ENCODE results near the gene RAB4B. TPM values are rescaled to one million over a fixed set of nuclear protein-coding genes. Genes with fewer than 3 reads are reported as not detected.

RAB4B gene
- total and polyA plus RNA-seq, 5 donors from 2014 or later = 62.2 to 89.3 (median 79.6) TPM

GRCh38 chr19:40754611-40755247 is 23.3 kb upstream of the RAB4B start:
- Histone ChIP-seq H3K27ac (ENCODE audit: insufficient read depth, low read length, poor library complexity, severe bottlenecking) (peak overlapping the region; percentile 52), H3K4me3 (ENCODE audit: low read depth, low read length) (peak overlapping the region; percentile 81), H3K4me1 (ENCODE audit: control insufficient read depth, insufficient read depth, low read length, poor library complexity, severe bottlenecking) (peaks cover 68% of the 10 kb centered on the region), H3K36me3 (ENCODE audit: control insufficient read depth, insufficient read depth, low read length) (peaks cover 30% of the 10 kb centered on the region), H3K9me3 (ENCODE audit: control insufficient read depth in 2 of 2, low read length in 2 of 2) (no peaks in the 10 kb centered on the region), H3K27me3 (ENCODE audit: control insufficient read depth, insufficient read depth, low read length) (no peaks in the 10 kb centered on the region)
- H3K27me3 Mint-ChIP-seq = no peaks in the 10 kb centered on the region
- H3K9me3 Mint-ChIP-seq = no peaks in the 10 kb centered on the region
- peak overlapping the region; percentile 82 to 96 (median 91) for H3K4me3 Mint-ChIP-seq
- peaks cover 14 to 70% (median 38%) of the 10 kb centered on the region in 4 donors for H3K4me1 Mint-ChIP-seq
- ATAC-seq (ENCODE audit: low read depth in 2 of 2) (no peak), DNase-seq (peak in 2 of 3 donors; percentile 8 to 64)
- H3K36me3 Mint-ChIP-seq = peaks cover 27% of the 10 kb centered on the region
- peak overlapping the region; percentile 62 to 96 (median 88) for H3K27ac Mint-ChIP-seq

GRCh38 chr19:40755248-40755624 is 22.8 kb upstream of the RAB4B start:
- DNase-seq (no peak), ATAC-seq (ENCODE audit: low read depth in 2 of 2) (no peak)
- Mint-ChIP-seq H3K27me3 (no peaks in the 10 kb centered on the region), H3K4me1 (peaks cover 16 to 68% (median 36%) of the 10 kb centered on the region in 4 donors), H3K9me3 (no peaks in the 10 kb centered on the region), H3K36me3 (peaks cover 31% of the 10 kb centered on the region), H3K4me3 (peak overlapping the region; percentile 82 to 96 (median 91)), H3K27ac (peak overlapping the region in 2 of 3 donors; percentile 62 to 67)
- Histone ChIP-seq H3K4me3 (ENCODE audit: low read depth, low read length) (peak overlapping the region; percentile 81), H3K4me1 (ENCODE audit: control insufficient read depth, insufficient read depth, low read length, poor library complexity, severe bottlenecking) (peaks cover 63% of the 10 kb centered on the region), H3K9me3 (ENCODE audit: control insufficient read depth in 2 of 2, low read length in 2 of 2) (no peaks in the 10 kb centered on the region), H3K27ac (ENCODE audit: insufficient read depth, low read length, poor library complexity, severe bottlenecking) (peak overlapping the region; percentile 52), H3K27me3 (ENCODE audit: control insufficient read depth, insufficient read depth, low read length) (no peaks in the 10 kb centered on the region), H3K36me3 (ENCODE audit: control insufficient read depth, insufficient read depth, low read length) (peaks cover 35% of the 10 kb centered on the region)

GRCh38 chr19:40755791-40756190 is 22.3 kb upstream of the RAB4B start:
- H3K4me1 Mint-ChIP-seq = peaks cover 16 to 69% (median 35%) of the 10 kb centered on the region in 4 donors

GRCh38 chr19:40756502-40757110 is 21.4 kb upstream of the RAB4B start:
- Histone ChIP-seq H3K4me3 (ENCODE audit: low read depth, low read length) (peak overlapping the region; percentile 4), H3K27me3 (ENCODE audit: control insufficient read depth, insufficient read depth, low read length) (no peaks in the 10 kb centered on the region), H3K27ac (ENCODE audit: insufficient read depth, low read length, poor library complexity, severe bottlenecking) (no peak overlapping the region), H3K4me1 (ENCODE audit: control insufficient read depth, insufficient read depth, low read length, poor library complexity, severe bottlenecking) (peaks cover 57% of the 10 kb centered on the region), H3K36me3 (ENCODE audit: control insufficient read depth, insufficient read depth, low read length) (peaks cover 49% of the 10 kb centered on the region), H3K9me3 (ENCODE audit: control insufficient read depth in 2 of 2, low read length in 2 of 2) (no peaks in the 10 kb centered on the region)
- peak overlapping the region in 2 of 3 donors; percentile 62 to 88 for H3K27ac Mint-ChIP-seq
- H3K9me3 Mint-ChIP-seq = no peaks in the 10 kb centered on the region
- no peak for DNase-seq
- peaks cover 39% of the 10 kb centered on the region for H3K36me3 Mint-ChIP-seq
- no peak for ATAC-seq (ENCODE audit: low read depth in 2 of 2)
- no peaks in the 10 kb centered on the region for H3K27me3 Mint-ChIP-seq
- peak overlapping the region in 3 of 4 donors; percentile 59 to 88 (median 70) for H3K4me3 Mint-ChIP-seq
- H3K4me1 Mint-ChIP-seq = peaks cover 16 to 65% (median 35%) of the 10 kb centered on the region in 4 donors

More at GRCh38 chr19:40755791-40756190, 22.3 kb upstream of the RAB4B start:
- H3K27me3 Mint-ChIP-seq = no peaks in the 10 kb centered on the region
- H3K9me3 ChIP-seq (ENCODE audit: control insufficient read depth in 2 of 2, low read length in 2 of 2) = no peaks in the 10 kb centered on the region
- ATAC-seq (ENCODE audit: low read depth in 2 of 2) = no peak
- H3K9me3 Mint-ChIP-seq = no peaks in the 10 kb centered on the region
- peak overlapping the region; percentile 70 to 91 (median 86) for H3K4me3 Mint-ChIP-seq
- peak overlapping the region; percentile 62 to 80 (median 67) for H3K27ac Mint-ChIP-seq
- H3K4me1 ChIP-seq (ENCODE audit: control insufficient read depth, insufficient read depth, low read length, poor library complexity, severe bottlenecking) = peaks cover 63% of the 10 kb centered on the region
- no peaks in the 10 kb centered on the region for H3K27me3 ChIP-seq (ENCODE audit: control insufficient read depth, insufficient read depth, low read length)
- peaks cover 41% of the 10 kb centered on the region for H3K36me3 ChIP-seq (ENCODE audit: control insufficient read depth, insufficient read depth, low read length)
- H3K4me3 ChIP-seq (ENCODE audit: low read depth, low read length) = peak overlapping the region; percentile 81
- no peak for DNase-seq
- H3K27ac ChIP-seq (ENCODE audit: insufficient read depth, low read length, poor library complexity, severe bottlenecking) = no peak overlapping the region
- H3K36me3 Mint-ChIP-seq = peaks cover 35% of the 10 kb centered on the region

GRCh38 chr19:40758491-40758890 is 19.6 kb upstream of the RAB4B start:
- H3K4me1 ChIP-seq (ENCODE audit: control insufficient read depth, insufficient read depth, low read length, poor library complexity, severe bottlenecking) = peaks cover 38% of the 10 kb centered on the region
- peaks cover 12 to 56% (median 28%) of the 10 kb centered on the region in 4 donors for H3K4me1 Mint-ChIP-seq
- no peak overlapping the region for H3K27ac ChIP-seq (ENCODE audit: insufficient read depth, low read length, poor library complexity, severe bottlenecking)
- peaks cover 49% of the 10 kb centered on the region for H3K36me3 Mint-ChIP-seq
- no peaks in the 10 kb centered on the region for H3K9me3 ChIP-seq (ENCODE audit: control insufficient read depth in 2 of 2, low read length in 2 of 2)
- no peak for DNase-seq
- no peaks in the 10 kb centered on the region for H3K27me3 Mint-ChIP-seq
- no peak overlapping the region for H3K4me3 Mint-ChIP-seq
- H3K36me3 ChIP-seq (ENCODE audit: control insufficient read depth, insufficient read depth, low read length) = peaks cover 68% of the 10 kb centered on the region
- H3K4me3 ChIP-seq (ENCODE audit: low read depth, low read length) = no peak overlapping the region
- no peaks in the 10 kb centered on the region for H3K27me3 ChIP-seq (ENCODE audit: control insufficient read depth, insufficient read depth, low read length)
- no peak for ATAC-seq (ENCODE audit: low read depth in 2 of 2)
- H3K9me3 Mint-ChIP-seq = no peaks in the 10 kb centered on the region
- peak overlapping the region in 1 of 3 donors; percentile 41 for H3K27ac Mint-ChIP-seq

- Mint-ChIP-seq H3K9me3 (no peaks in the 10 kb centered on the region), H3K27ac (peak overlapping the region in 1 of 3 donors; percentile 17), H3K27me3 (no peaks in the 10 kb centered on the region), H3K4me1 (peaks cover 12 to 53% (median 24%) of the 10 kb centered on the region in 4 donors), H3K4me3 (peak overlapping the region in 1 of 4 donors; percentile 46), H3K36me3 (peaks cover 55% of the 10 kb centered on the region)
- Histone ChIP-seq H3K4me1 (ENCODE audit: control insufficient read depth, insufficient read depth, low read length, poor library complexity, severe bottlenecking) (peaks cover 30% of the 10 kb centered on the region), H3K27me3 (ENCODE audit: control insufficient read depth, insufficient read depth, low read length) (no peaks in the 10 kb centered on the region), H3K9me3 (ENCODE audit: control insufficient read depth in 2 of 2, low read length in 2 of 2) (no peaks in the 10 kb centered on the region), H3K4me3 (ENCODE audit: low read depth, low read length) (no peak overlapping the region), H3K27ac (ENCODE audit: insufficient read depth, low read length, poor library complexity, severe bottlenecking) (no peak overlapping the region), H3K36me3 (ENCODE audit: control insufficient read depth, insufficient read depth, low read length) (peaks cover 77% of the 10 kb centered on the region)
- DNase-seq = no peak
- no peak for ATAC-seq (ENCODE audit: low read depth in 2 of 2)
Measured at GRCh38 chr19:40759352-40759751, 18.7 kb upstream of the RAB4B start.

GRCh38 chr19:40762754-40763470 is 15.1 kb upstream of the RAB4B start:
- Mint-ChIP-seq H3K36me3 (peaks cover 46% of the 10 kb centered on the region), H3K9me3 (no peaks in the 10 kb centered on the region), H3K4me3 (peak overlapping the region in 2 of 4 donors; percentile 15 to 38), H3K4me1 (peaks cover 4 to 26% (median 5%) of the 10 kb centered on the region in 4 donors), H3K27ac (no peak overlapping the region), H3K27me3 (no peaks in the 10 kb centered on the region)
- no peak for DNase-seq
- H3K27me3 ChIP-seq (ENCODE audit: control insufficient read depth, insufficient read depth, low read length) = no peaks in the 10 kb centered on the region
- peaks cover 83% of the 10 kb centered on the region for H3K36me3 ChIP-seq (ENCODE audit: control insufficient read depth, insufficient read depth, low read length)
- H3K27ac ChIP-seq (ENCODE audit: insufficient read depth, low read length, poor library complexity, severe bottlenecking) = no peak overlapping the region
- no peak overlapping the region for H3K4me3 ChIP-seq (ENCODE audit: low read depth, low read length)
- no peaks in the 10 kb centered on the region for H3K4me1 ChIP-seq (ENCODE audit: control insufficient read depth, insufficient read depth, low read length, poor library complexity, severe bottlenecking)
- H3K9me3 ChIP-seq (ENCODE audit: control insufficient read depth in 2 of 2, low read length in 2 of 2) = no peaks in the 10 kb centered on the region
- ATAC-seq (ENCODE audit: low read depth in 2 of 2) = no peak

Measured in CD4-positive, CD25-positive, alpha-beta regulatory T cell (primary cell).